ENCODE results near the gene LZTS3. TPM values are rescaled to one million over a fixed set of nuclear protein-coding genes. Genes with fewer than 3 reads are reported as not detected.

LZTS3 gene
- total and polyA plus RNA-seq, 10 of the 15 experiments (the other 5 are each of a cell fraction or from before 2014, with no cell fraction given), result 0.03 to 0.90 (median 0.22) TPM

- 90% methylated on average over 18 of the region's 18 CpGs for WGBS (ENCODE audit: insufficient coverage, insufficient replicate concordance, low lambda C conversion rate, missing lambda C conversion rate)
- BruUV-seq (replicated peaks), result no TSS peak
- Histone ChIP-seq H2AFZ (ENCODE audit: control insufficient read depth, low read depth, low read length) (no peak overlapping the region), H3K9me3 (replicated peaks; ENCODE audit: control insufficient read depth, insufficient read depth, low read length) (no peaks in the 10 kb centered on the region), H4K20me1 (ENCODE audit: control insufficient read depth, insufficient read depth) (no peaks in the 10 kb centered on the region), H3K27me3 (replicated peaks in 1 of 2; ENCODE audit: control insufficient read depth in 2 of 2, insufficient read depth in 2 of 2, low read length in 1 of 2) (no peaks in the 10 kb centered on the region), H3K4me2 (ENCODE audit: control insufficient read depth, insufficient read depth) (no peak overlapping the region), H3K36me3 (ENCODE audit: control insufficient read depth in 2 of 2, insufficient read depth in 2 of 2, low read length in 1 of 2) (peaks cover 0 to 10% of the 10 kb centered on the region in 2 experiments; a peak in 2 of 4 replicates), H3K79me2 (ENCODE audit: control insufficient read depth, insufficient read depth, low read length) (no peaks in the 10 kb centered on the region), H3K27ac (ENCODE audit: control insufficient read depth, insufficient read depth) (no peak overlapping the region), H3K9ac (ENCODE audit: control insufficient read depth, insufficient read depth, low read length) (no peak overlapping the region), H3K4me3 (no peak overlapping the region), H3K4me1 (ENCODE audit: control insufficient read depth, insufficient read depth, low read length) (peaks cover 16% of the 10 kb centered on the region)
- DNase-seq (ENCODE audit: low read depth, low spot score) (no peak), ATAC-seq (no peak), FAIRE-seq (no peak)
- RAD21 ChIA-PET (ENCODE audit: unreplicated experiment), result no interaction called here
- TF ChIP-seq E4F1 (IDR thresholded peaks at IDR 0.05; ENCODE audit: borderline replicate concordance, partially characterized antibody) (no peak), RCOR1 (conservative IDR thresholded peaks at IDR 0.05; ENCODE audit: low read depth, low read length) (no peak), ELK1 (IDR thresholded peaks at IDR 0.05; ENCODE audit: low read depth, low read length) (no peak), RAD51 (IDR thresholded peaks at IDR 0.05) (no peak), PAX5 (IDR thresholded peaks at IDR 0.05; ENCODE audit: borderline replicate concordance, low read depth, low read length) (no peak), CBX5 (IDR thresholded peaks at IDR 0.05; ENCODE audit: low read depth) (no peak), TARDBP (IDR thresholded peaks at IDR 0.05; ENCODE audit: borderline replicate concordance) (no peak), BCL11A (IDR thresholded peaks at IDR 0.05; ENCODE audit: low read depth, low read length) (no peak), NFYA (IDR thresholded peaks at IDR 0.05; ENCODE audit: borderline replicate concordance, low read depth, low read length) (no peak), ATF7 (IDR thresholded peaks at IDR 0.05; ENCODE audit: low read depth) (no peak), IKZF2 (IDR thresholded peaks at IDR 0.05) (no peak), ZZZ3 (IDR thresholded peaks at IDR 0.05; ENCODE audit: control insufficient read depth, insufficient read length, low read depth) (no peak), E2F4 (IDR thresholded peaks at IDR 0.05; ENCODE audit: low read depth, low read length) (no peak), ESRRA (IDR thresholded peaks at IDR 0.05; ENCODE audit: low read length) (no peak), STAT3 (IDR thresholded peaks at IDR 0.05; ENCODE audit: low read depth, low read length) (no peak)
- in situ Hi-C loops (cut with MboI) (no loop called here), intact Hi-C loops (cut with micrococcal nuclease; ENCODE audit: unreplicated experiment) (no loop called here)
- CTCF ChIA-PET, result interaction anchor here (1.4 to 3.5 kb wide), 3 partner anchors 55 to 94 kb away, joined by 3 to 31 read pairs (median 8); no protein-coding TSS in a partner anchor
- SMC1A ChIA-PET (ENCODE audit: uncharacterized antibody, unreplicated experiment), result interaction anchor here (0.8 kb wide), 1 partner anchor 55 kb away, joined by 3 read pairs; no protein-coding TSS in a partner anchor
- POLR2A ChIA-PET, result interaction anchor here (0.7 kb wide), 1 partner anchor 104 kb away, joined by 8 read pairs; no protein-coding TSS in a partner anchor
Observed at GRCh38 chr20:3221398-3222226, 48.3 kb upstream of the LZTS3 start.
